Neutrophil (primary cell): ENCODE measurements around the gene OSMR.

Source experiments
- H3K27ac ChIP-seq: fragments of 200-600 bp; sonication (generic); 2 replicates; pipeline ENCODE4 v1.5.1; 2016; ENCODE audit warnings: mild to moderate bottlenecking, moderate library complexity
- H3K27me3 ChIP-seq: fragments of 200-600 bp; sonication (generic); 2 replicates; pipeline ENCODE4 v1.6.0; 2016; ENCODE audit warnings: mild to moderate bottlenecking
- H3K36me3 ChIP-seq: fragments of 200-600 bp; sonication (generic); 2 replicates; pipeline ENCODE4 v1.5.1; 2017
- H3K4me1 ChIP-seq, 2 experiments: fragments of 200-600 bp in 1 of 2; sonication (generic) in 1 of 2; 1 replicate in 1 of 2; 2 replicates in 1 of 2; pipeline versions ENCODE4 v1.5.1 to v1.6.1; 2013 to 2016; ENCODE audit warnings: low read depth in 1 of 2, low read length in 1 of 2, mild to moderate bottlenecking in 1 of 2, moderate library complexity in 1 of 2; ENCODE audit not compliant: control insufficient read depth in 1 of 2, insufficient read depth in 1 of 2
- H3K4me3 ChIP-seq, 2 experiments: fragments of 200-600 bp in 1 of 2; sonication (generic) in 1 of 2; 1 replicate in 1 of 2; 2 replicates in 1 of 2; pipeline ENCODE4 v1.5.1; 2013 to 2016; ENCODE audit warnings: low read depth in 1 of 2, low read length in 1 of 2, mild to moderate bottlenecking in 1 of 2, moderate library complexity in 1 of 2
- H3K9me3 ChIP-seq: fragments of 200-600 bp; sonication (generic); 2 replicates; pipeline ENCODE4 v1.5.1; 2016
- CTCF ChIP-seq: fragments of 200-600 bp; sonication (generic); IDR thresholded peaks from 2 replicates; pipeline ENCODE4 v1.5.1; 2016; ENCODE audit warnings: antibody characterized with exemption

Gene OSMR

GRCh38 chr5:38961691-38962090 lies 115.9 kb downstream of the OSMR start:
- no peak for TF ChIP-seq CTCF
- no peak overlapping the region for H3K27ac ChIP-seq
- no peak overlapping the region for H3K4me3 ChIP-seq
- H3K27me3 ChIP-seq = no peaks in the 10 kb centered on the region
- no peaks in the 10 kb centered on the region for H3K4me1 ChIP-seq
- H3K36me3 ChIP-seq = peaks cover 100% of the 10 kb centered on the region
- no peaks in the 10 kb centered on the region for H3K9me3 ChIP-seq

DNA sequence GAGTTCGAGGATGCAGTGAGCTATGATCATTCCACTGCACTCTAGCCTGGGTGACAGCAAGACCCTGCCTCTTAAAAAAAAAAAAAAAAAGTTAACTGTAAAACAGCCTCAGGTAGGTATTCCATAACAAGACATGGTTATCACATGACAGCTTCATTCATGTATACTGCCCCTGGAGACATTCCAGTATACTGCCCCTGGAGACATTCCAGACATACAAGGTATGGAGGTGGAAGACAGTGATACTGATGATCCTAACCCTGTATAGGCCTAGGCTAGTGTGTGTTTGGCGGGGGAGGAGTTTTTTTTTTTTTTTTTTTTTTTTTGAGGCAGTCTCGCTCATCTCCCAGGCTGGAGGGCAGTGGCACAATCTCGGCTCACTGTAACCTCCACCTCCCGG lies 122.9 kb downstream of the OSMR start:
- Histone ChIP-seq H3K36me3 (peaks cover 83% of the 10 kb centered on the region), H3K27ac (no peak overlapping the region), H3K27me3 (no peaks in the 10 kb centered on the region), H3K4me3 (no peak overlapping the region), H3K4me1 (no peaks in the 10 kb centered on the region), H3K9me3 (no peaks in the 10 kb centered on the region)
- no peak for TF ChIP-seq CTCF

DNA sequence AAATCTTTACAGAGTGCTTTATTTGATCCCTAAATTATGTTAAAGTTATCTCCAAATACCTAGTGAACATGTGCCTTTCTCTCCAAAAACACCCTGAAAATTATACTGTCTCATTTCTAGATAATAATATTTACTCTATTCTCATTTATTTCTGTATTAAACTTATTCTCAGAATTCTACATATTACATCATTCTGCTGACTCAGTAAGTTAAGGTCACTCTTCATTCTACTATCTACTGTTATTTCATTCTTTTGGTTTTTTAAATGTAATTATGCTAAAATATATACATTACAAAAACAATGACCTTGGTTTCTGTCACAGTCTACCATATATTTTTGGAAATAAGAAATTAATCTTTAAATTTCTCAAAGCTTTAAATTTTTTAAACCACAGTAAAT lies 132.2 kb downstream of the OSMR start:
- Histone ChIP-seq H3K27me3 (no peaks in the 10 kb centered on the region), H3K4me1 (no peaks in the 10 kb centered on the region), H3K27ac (no peak overlapping the region), H3K36me3 (peaks cover 61% of the 10 kb centered on the region), H3K4me3 (no peak overlapping the region), H3K9me3 (no peaks in the 10 kb centered on the region)
- TF ChIP-seq CTCF = no peak

- Histone ChIP-seq H3K27me3 (no peaks in the 10 kb centered on the region), H3K27ac (no peak overlapping the region), H3K4me3 (no peak overlapping the region), H3K36me3 (peaks cover 47% of the 10 kb centered on the region), H3K4me1 (no peaks in the 10 kb centered on the region), H3K9me3 (no peaks in the 10 kb centered on the region)
- no peak for TF ChIP-seq CTCF
Measured at GRCh38 chr5:38979535-38979934, 133.7 kb downstream of the OSMR start.
